LNCaP clone FGC (cell line): ENCODE results near the gene TMEM61.

Source experiments
- DNase-seq: peaks from one replicate; pipeline ENCODE4 v3.0.0-alpha.2; 2011; ENCODE audit warnings: low read depth
- H3K4me3 ChIP-seq: 2 replicates; pipeline ENCODE4 v1.5.1; 2011; ENCODE audit warnings: mild to moderate bottlenecking, low read depth, low read length, control low read depth
- CTCF ChIP-seq: IDR thresholded peaks from 2 replicates; pipeline ENCODE4 v1.5.1; 2012; ENCODE audit warnings: mild to moderate bottlenecking; ENCODE audit not compliant: control insufficient read depth, insufficient read depth; ENCODE audit errors: extremely low read depth

The TMEM61 gene

GRCh38 chr1:54989473-54989872, 9.0 kb downstream of the TMEM61 start:
- no peak for TF ChIP-seq CTCF
- H3K4me3 ChIP-seq: no peak overlapping the region
- DNase-seq: peak; percentile 30

GRCh38 chr1:54989968-54990810, 9.8 kb downstream of the TMEM61 start:
- no peak overlapping the region for H3K4me3 ChIP-seq
- no peak for TF ChIP-seq CTCF
- DNase-seq: no peak

- no peak overlapping the region for H3K4me3 ChIP-seq
- TF ChIP-seq CTCF: no peak
- DNase-seq: no peak
Measured at GRCh38 chr1:54990916-54991315, 10.5 kb downstream of the TMEM61 start.

- TF ChIP-seq CTCF: no peak
- H3K4me3 ChIP-seq: no peak overlapping the region
- no peak for DNase-seq
Measured at GRCh38 chr1:54991939-54992338, 11.5 kb downstream of the TMEM61 start.

- no peak overlapping the region for H3K4me3 ChIP-seq
- no peak for TF ChIP-seq CTCF
Measured at GRCh38 chr1:54993140-54993539, 12.7 kb downstream of the TMEM61 start.

GRCh38 chr1:54994355-54994990, 14.0 kb downstream of the TMEM61 start:
- no peak for TF ChIP-seq CTCF
- no peak for DNase-seq
- H3K4me3 ChIP-seq: no peak overlapping the region

More at GRCh38 chr1:54993140-54993539, 12.7 kb downstream of the TMEM61 start:
- DNase-seq: no peak
